Fibroblast of lung (primary cell): Measurements from ENCODE around the gene RABGAP1. TPM values are rescaled to one million over a fixed set of nuclear protein-coding genes. Genes with fewer than 3 reads are reported as not detected.

Source experiments
- DNase-seq, 2 donors: peaks; one replicate each; pipeline versions ENCODE4 v3.0.0 to v3.0.0-alpha.2; 2010; ENCODE audit warnings: low read depth in 2 of 2
- H2AFZ ChIP-seq: 2 replicates; pipeline ENCODE4 v1.5.1; 2012; ENCODE audit warnings: low read length, control low read depth, inconsistent platforms
- H3K27ac ChIP-seq: 2 replicates; pipeline ENCODE4 v1.5.1; 2011; ENCODE audit warnings: low read length, control low read depth; ENCODE audit not compliant: insufficient read depth
- H3K27me3 ChIP-seq: 2 replicates; pipeline ENCODE4 v1.5.1; 2011; ENCODE audit warnings: mild to moderate bottlenecking, low read length; ENCODE audit not compliant: control insufficient read depth, insufficient read depth
- H3K36me3 ChIP-seq: 2 replicates; pipeline ENCODE4 v1.5.1; 2011; ENCODE audit warnings: low read length; ENCODE audit not compliant: control insufficient read depth, insufficient read depth
- H3K4me1 ChIP-seq: 2 replicates; pipeline ENCODE4 v1.5.1; 2011; ENCODE audit warnings: low read length; ENCODE audit not compliant: control insufficient read depth, insufficient read depth; ENCODE audit errors: extremely low read depth
- H3K4me2 ChIP-seq: 2 replicates; pipeline ENCODE4 v1.5.1; 2011; ENCODE audit warnings: low read length, control low read depth; ENCODE audit not compliant: insufficient read depth; ENCODE audit errors: extremely low read depth
- H3K4me3 ChIP-seq, 4 experiments: fragments of 200-600 bp in 1 of 4; sonication (generic) in 1 of 4; replicated peaks in 1 of 4; 2 replicates each; pipeline ENCODE4 v1.5.1; 2011 to 2016; ENCODE audit warnings: low read length in 4 of 4, low read depth in 3 of 4, mild to moderate bottlenecking in 3 of 4, control low read depth in 2 of 4, inconsistent platforms in 1 of 4, mixed read lengths in 1 of 4; ENCODE audit not compliant: insufficient read depth in 1 of 4; ENCODE audit errors: control extremely low read depth in 1 of 4
- H3K79me2 ChIP-seq: 2 replicates; pipeline ENCODE4 v1.5.1; 2012; ENCODE audit warnings: mild to moderate bottlenecking, low read length, inconsistent platforms; ENCODE audit not compliant: control insufficient read depth, insufficient read depth
- H3K9ac ChIP-seq: 2 replicates; pipeline ENCODE4 v1.5.1; 2011; ENCODE audit warnings: mild to moderate bottlenecking, low read length, control low read depth; ENCODE audit not compliant: insufficient read depth
- H3K9me3 ChIP-seq: 2 replicates; pipeline ENCODE4 v1.5.1; 2012; ENCODE audit warnings: low read depth, low read length; ENCODE audit not compliant: control insufficient read depth, insufficient read depth
- H4K20me1 ChIP-seq: 2 replicates; pipeline ENCODE4 v1.5.1; 2011; ENCODE audit warnings: low read length; ENCODE audit not compliant: control insufficient read depth, insufficient read depth; ENCODE audit errors: extremely low read depth
- EZH2 ChIP-seq: IDR thresholded peaks from 2 replicates; pipeline ENCODE4 v1.5.1; 2012; ENCODE audit warnings: low read length, control low read depth, mild to moderate bottlenecking; ENCODE audit errors: missing control alignments
- polyA plus RNA-seq, 2 donors: library from polyadenylated mRNA; depleted of rRNA in 1 of 2; stranded (reverse) in 1 of 2; unstranded in 1 of 2; fragments of >200 nt; gene quantifications; 2 replicates each; pipeline ENCODE4 v1.2.1, GENCODE V29; 2011 to 2012; ENCODE audit warnings: missing spikeins in 1 of 2
- total RNA-seq: library from RNA; depleted of rRNA; stranded (reverse); fragments of >200 nt; gene quantifications from 2 replicates; pipeline ENCODE4 v1.2.1, GENCODE V29; 2014
- TF ChIP-seq, protein P1 (sequence below), 2 donors: IDR thresholded peaks in 1 of 2; conservative IDR thresholded peaks in 1 of 2; 1 replicate in 1 of 2; 2 replicates in 1 of 2; pipeline ENCODE4 v1.5.1; 2011 to 2012; ENCODE audit warnings: low read length in 2 of 2, control low read depth in 1 of 2, inconsistent platforms in 1 of 2, low read depth in 1 of 2, mild to moderate bottlenecking in 1 of 2

RABGAP1 gene
- total and polyA plus RNA-seq, 2 donors (not counting 1 experiment from before 2014, with no cell fraction given): 47.6 to 58.6 TPM

DNA sequence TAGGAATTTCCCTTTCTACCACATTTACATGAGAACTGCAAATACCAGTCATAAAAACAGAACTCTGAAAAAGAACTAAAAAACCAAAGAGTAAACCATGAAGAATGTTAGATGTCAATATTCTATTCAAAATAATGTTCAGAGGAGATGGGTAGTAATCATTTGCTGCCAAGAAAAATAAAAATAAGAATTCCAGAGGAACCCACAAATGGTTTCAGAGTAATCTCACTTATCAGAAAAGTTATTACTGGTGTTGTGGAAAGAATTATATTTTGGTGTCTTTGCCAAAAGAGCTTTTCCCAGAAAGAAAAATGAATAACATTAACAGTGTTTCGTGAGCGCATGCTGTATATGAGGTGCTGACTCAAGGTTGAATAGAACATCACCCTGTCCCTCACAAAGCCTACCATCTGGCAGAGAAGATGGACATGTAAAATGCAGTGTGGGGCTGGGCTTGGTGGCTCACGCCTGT is 128.2 kb downstream of the RABGAP1 start:
- no peaks in the 10 kb centered on the region for H3K9me3 ChIP-seq
- no peak for TF ChIP-seq EZH2
- TF ChIP-seq, protein P1, sequence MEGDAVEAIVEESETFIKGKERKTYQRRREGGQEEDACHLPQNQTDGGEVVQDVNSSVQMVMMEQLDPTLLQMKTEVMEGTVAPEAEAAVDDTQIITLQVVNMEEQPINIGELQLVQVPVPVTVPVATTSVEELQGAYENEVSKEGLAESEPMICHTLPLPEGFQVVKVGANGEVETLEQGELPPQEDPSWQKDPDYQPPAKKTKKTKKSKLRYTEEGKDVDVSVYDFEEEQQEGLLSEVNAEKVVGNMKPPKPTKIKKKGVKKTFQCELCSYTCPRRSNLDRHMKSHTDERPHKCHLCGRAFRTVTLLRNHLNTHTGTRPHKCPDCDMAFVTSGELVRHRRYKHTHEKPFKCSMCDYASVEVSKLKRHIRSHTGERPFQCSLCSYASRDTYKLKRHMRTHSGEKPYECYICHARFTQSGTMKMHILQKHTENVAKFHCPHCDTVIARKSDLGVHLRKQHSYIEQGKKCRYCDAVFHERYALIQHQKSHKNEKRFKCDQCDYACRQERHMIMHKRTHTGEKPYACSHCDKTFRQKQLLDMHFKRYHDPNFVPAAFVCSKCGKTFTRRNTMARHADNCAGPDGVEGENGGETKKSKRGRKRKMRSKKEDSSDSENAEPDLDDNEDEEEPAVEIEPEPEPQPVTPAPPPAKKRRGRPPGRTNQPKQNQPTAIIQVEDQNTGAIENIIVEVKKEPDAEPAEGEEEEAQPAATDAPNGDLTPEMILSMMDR (conservative IDR thresholded peaks at IDR 0.05 in 1 of 2, IDR thresholded peaks at IDR 0.05 in 1 of 2; ENCODE audit: low read depth in 1 of 2, low read length in 2 of 2): no peak
- H2AFZ ChIP-seq: no peak overlapping the region
- H3K4me3 ChIP-seq: no peak overlapping the region
- H3K9ac ChIP-seq: no peak overlapping the region
- H4K20me1 ChIP-seq: no peaks in the 10 kb centered on the region
- DNase-seq: peak; percentile 92 to 95
- H3K4me1 ChIP-seq: peaks cover 9% of the 10 kb centered on the region
- H3K79me2 ChIP-seq: no peaks in the 10 kb centered on the region
- no peak overlapping the region for H3K27ac ChIP-seq
- no peak overlapping the region for H3K4me2 ChIP-seq
- H3K27me3 ChIP-seq: no peaks in the 10 kb centered on the region
- H3K36me3 ChIP-seq: peaks cover 4% of the 10 kb centered on the region

- Histone ChIP-seq H3K36me3 (peaks cover 7% of the 10 kb centered on the region), H4K20me1 (no peaks in the 10 kb centered on the region), H3K4me3 (no peak overlapping the region), H2AFZ (no peak overlapping the region), H3K27ac (no peak overlapping the region), H3K27me3 (no peaks in the 10 kb centered on the region), H3K9ac (no peak overlapping the region), H3K79me2 (no peaks in the 10 kb centered on the region), H3K4me1 (peaks cover 13% of the 10 kb centered on the region), H3K4me2 (no peak overlapping the region), H3K9me3 (no peaks in the 10 kb centered on the region)
- DNase-seq: no peak
- no peak for TF ChIP-seq EZH2
- TF ChIP-seq, protein P1 (conservative IDR thresholded peaks at IDR 0.05 in 1 of 2, IDR thresholded peaks at IDR 0.05 in 1 of 2; ENCODE audit: low read depth in 1 of 2, low read length in 2 of 2): no peak
Measured at GRCh38 chr9:123070198-123070597, 129.4 kb downstream of the RABGAP1 start.

- no peaks in the 10 kb centered on the region for H3K27me3 ChIP-seq
- TF ChIP-seq EZH2: no peak
- TF ChIP-seq, protein P1 (conservative IDR thresholded peaks at IDR 0.05 in 1 of 2, IDR thresholded peaks at IDR 0.05 in 1 of 2; ENCODE audit: low read depth in 1 of 2, low read length in 2 of 2): no peak
- no peaks in the 10 kb centered on the region for H4K20me1 ChIP-seq
- peaks cover 13% of the 10 kb centered on the region for H3K4me1 ChIP-seq
- H3K36me3 ChIP-seq: peaks cover 3% of the 10 kb centered on the region
- H2AFZ ChIP-seq: no peak overlapping the region
- H3K4me2 ChIP-seq: no peak overlapping the region
- H3K27ac ChIP-seq: no peak overlapping the region
- H3K79me2 ChIP-seq: no peaks in the 10 kb centered on the region
- no peak overlapping the region for H3K4me3 ChIP-seq
- no peaks in the 10 kb centered on the region for H3K9me3 ChIP-seq
- no peak overlapping the region for H3K9ac ChIP-seq
- no peak for DNase-seq
Measured at GRCh38 chr9:123072407-123072995, 131.7 kb downstream of the RABGAP1 start.
